K562 (cell line): Measurements from ENCODE around the gene SCN4A. TPM values are rescaled to one million over a fixed set of nuclear protein-coding genes. Genes with fewer than 3 reads are reported as not detected.

Source experiments
- ATAC-seq: fragments of 200-7000 bp; cut with Tn5 transposase; 3 replicates; pipeline ENCODE4 v1.9.1; 2020; ENCODE audit warnings: moderate library complexity
- BruUV-seq: library from RNA; stranded (reverse); fragments of 400-500 nt; replicated peaks from 2 replicates; lab custom pipeline; 2021; lab: Mats Ljungman, UMichigan
- CTCF ChIA-PET: fragments of 300-600 bp; formaldehyde crosslinking; extraction: SDS; loops from one replicate; lab custom pipeline; 2021; ENCODE audit warnings: low intra/inter-chr PET ratio; lab: Yijun Ruan, JAX
- POLR2A ChIA-PET: fragments of 300-600, 350-650 bp; sonication (Branson Sonifier 250); formaldehyde crosslinking; extraction: SDS; loops from one replicate; lab custom pipeline; 2021; ENCODE audit warnings: antibody characterized with exemption, inconsistent platforms; lab: Yijun Ruan, JAX
- DNase-seq, 4 experiments: peaks; one replicate each; pipeline versions ENCODE4 v3.0.0 to v3.0.0-alpha.2; 2011 to 2018; ENCODE audit warnings: low spot score in 3 of 4, mixed read lengths in 3 of 4; ENCODE audit errors: extremely low read depth in 1 of 4
- FAIRE-seq: peaks from 2 replicates; lab custom pipeline; 2011; peaks lifted over from hg19 to GRCh38; lab: Jason Lieb, UNC
- H2AFZ ChIP-seq: 2 replicates; pipeline ENCODE4 v1.6.0; 2011; ENCODE audit warnings: low read depth, low read length, control low read depth, inconsistent platforms
- H3K27ac ChIP-seq: fragments of 200-600 bp; 3 replicates; pipeline ENCODE4 v1.8.0; 2011; ENCODE audit warnings: low read depth, mild to moderate bottlenecking, control low read depth, inconsistent platforms, low read length, moderate library complexity, mixed read lengths; ENCODE audit errors: extremely low read depth
- H3K27me3 ChIP-seq, 2 experiments: fragments of 300-600 bp in 1 of 2; 2 replicates in 1 of 2; 3 replicates in 1 of 2; pipeline versions ENCODE4 v1.6.0 to v1.8.0; 2011; ENCODE audit warnings: inconsistent platforms in 2 of 2, low read length in 2 of 2, mild to moderate bottlenecking in 1 of 2, mixed read lengths in 1 of 2, moderate library complexity in 1 of 2; ENCODE audit not compliant: control insufficient read depth in 2 of 2, insufficient read depth in 2 of 2
- H3K36me3 ChIP-seq: fragments of 300-600 bp; 3 replicates; pipeline ENCODE4 v1.8.0; 2011; ENCODE audit warnings: mild to moderate bottlenecking, low read length, inconsistent platforms; ENCODE audit not compliant: control insufficient read depth, insufficient read depth
- H3K4me1 ChIP-seq, 2 experiments: fragments of 200-600 bp in 1 of 2; replicated peaks in 1 of 2; 2 replicates in 1 of 2; 3 replicates in 1 of 2; pipeline versions ENCODE4 v1.5.1 to v1.8.0; 2011; ENCODE audit warnings: inconsistent platforms in 2 of 2, low read length in 2 of 2, mild to moderate bottlenecking in 1 of 2, mixed read lengths in 1 of 2, moderate library complexity in 1 of 2; ENCODE audit not compliant: control insufficient read depth in 2 of 2, insufficient read depth in 2 of 2
- H3K4me2 ChIP-seq: 2 replicates; pipeline ENCODE4 v1.6.1; 2011; ENCODE audit warnings: low read length, control low read depth, inconsistent platforms, mixed read lengths; ENCODE audit not compliant: insufficient read depth
- H3K4me3 ChIP-seq: fragments of 200-600 bp; sonication (generic), shearing (Covaris generic); 2 replicates; pipeline ENCODE4 v1.5.1; 2016; ENCODE audit warnings: control low read depth, inconsistent platforms
- H3K79me2 ChIP-seq: fragments of 200-600 bp; 3 replicates; pipeline ENCODE4 v1.8.0; 2011; ENCODE audit warnings: low read length, inconsistent platforms; ENCODE audit not compliant: control insufficient read depth, insufficient read depth
- H3K9ac ChIP-seq, 2 experiments: 2 replicates each; pipeline versions ENCODE4 v1.6.0 to v1.6.1; 2011; ENCODE audit warnings: low read depth in 2 of 2, low read length in 2 of 2, control low read depth in 1 of 2, inconsistent platforms in 1 of 2, mild to moderate bottlenecking in 1 of 2, mixed read lengths in 1 of 2; ENCODE audit not compliant: insufficient read depth in 1 of 2
- H3K9me1 ChIP-seq: one replicate; pipeline ENCODE4 v1.6.0; 2011; ENCODE audit warnings: inconsistent platforms, mild to moderate bottlenecking, low read length, moderate library complexity; ENCODE audit not compliant: control insufficient read depth, insufficient read depth
- H3K9me3 ChIP-seq: replicated peaks from 2 replicates; pipeline ENCODE4 v1.5.1; 2011; ENCODE audit warnings: low read depth, low read length, inconsistent platforms; ENCODE audit not compliant: control insufficient read depth, insufficient read depth
- H4K20me1 ChIP-seq: replicated peaks from 2 replicates; pipeline ENCODE4 v1.6.1; 2011; ENCODE audit warnings: low read length, inconsistent platforms, mixed read lengths; ENCODE audit not compliant: control insufficient read depth, insufficient read depth
- NCOA1 ChIP-seq: fragments of 450-650 bp; IDR thresholded peaks from 2 replicates; pipeline ENCODE4 v1.6.1; 2016; ENCODE audit warnings: low read depth
- POLR2G ChIP-seq: fragments of 200-400 bp; formaldehyde crosslinking; IDR thresholded peaks from 2 replicates; pipeline ENCODE4 v1.6.1; 2017; ENCODE audit warnings: low read depth, mild to moderate bottlenecking, antibody characterized with exemption, low read length, moderate library complexity
- ZNF561 ChIP-seq: fragments of 450-650 bp; formaldehyde crosslinking; conservative IDR thresholded peaks from 2 replicates; pipeline ENCODE4 v1.4.0; 2020; ENCODE audit warnings: mild to moderate bottlenecking, moderate library complexity
- WGBS: fragments of 100-300 bp; shearing (Covaris generic); methylation state at CpG from one replicate; pipeline ENCODE4 v1.1.6; 2016; ENCODE audit warnings: low coverage, mixed read lengths; ENCODE audit not compliant: insufficient coverage; ENCODE audit errors: missing lambda C conversion rate; 5-methylcytosine and 5-hydroxymethylcytosine counted together
- in situ Hi-C: fragments of 300-500 bp; cut with MboI; formaldehyde crosslinking; loops from 4 replicates; pipeline ENCODE4 v1.15.0; 2018; ENCODE audit warnings: inconsistent platforms, mixed read lengths
- intact Hi-C: fragments of 100-400 bp; cut with micrococcal nuclease; formaldehyde crosslinking; loops from 2 replicates; pipeline ENCODE4 v1.14.2; 2022
- polyA plus RNA-seq, 8 experiments: library from polyadenylated mRNA; depleted of rRNA in 4 of 8; stranded (reverse) in 5 of 8; unstranded in 3 of 8; fragments of >200 nt; fragmentation: Nextera tagmentation in 2 of 8; fragmentation: Illumina TruSeq in 1 of 8; extraction: Ambion mirVana in 2 of 8; extraction: Trizol in 1 of 8; gene quantifications; 2 replicates each; pipeline versions ENCODE4 v1.2.1 to v1.2.3, GENCODE V29; 2011 to 2014; ENCODE audit warnings: inconsistent platforms in 1 of 8, missing spikeins in 1 of 8
- total RNA-seq, 7 experiments: library from RNA; depleted of rRNA in 6 of 7; stranded (reverse); fragments of >200 nt in 6 of 7; fragmentation: Illumina TruSeq in 2 of 7; extraction: Trizol in 2 of 7; gene quantifications; 2 replicates each; pipeline versions ENCODE4 v1.2.1 to v1.2.3, GENCODE V29; 2011 to 2021; ENCODE audit warnings: low replicate concordance in 1 of 7
- TF ChIP-seq, protein P1 (sequence below): sonication (generic); formaldehyde crosslinking; IDR thresholded peaks from 2 replicates; pipeline ENCODE4 v1.8.0; 2022; ENCODE audit warnings: mild to moderate bottlenecking, missing genetic modification reagents, borderline replicate concordance
- TF ChIP-seq, protein P2 (sequence below), 3 experiments: IDR thresholded peaks in 2 of 3; conservative IDR thresholded peaks in 1 of 3; 2 replicates each; pipeline ENCODE4 v1.5.1; 2011 to 2012; ENCODE audit warnings: low read length in 3 of 3, mild to moderate bottlenecking in 3 of 3, control low read depth in 2 of 3, improper control_type of control experiment in 1 of 3, inconsistent platforms in 1 of 3, low read depth in 1 of 3, mixed read lengths in 1 of 3, moderate library complexity in 1 of 3; ENCODE audit not compliant: insufficient read depth in 2 of 3
- TF ChIP-seq, protein P3 (sequence below): fragments of 250-450 bp; sonication (Bioruptor Pico); IDR thresholded peaks from 2 replicates; pipeline ENCODE4 v1.4.0; 2020; ENCODE audit warnings: borderline replicate concordance

The SCN4A gene
- total and polyA plus RNA-seq, 9 of the 15 experiments (the other 6 are each of a cell fraction or from before 2014, with no cell fraction given) = 0.29 to 2.6 (median 1.4) TPM

DNA sequence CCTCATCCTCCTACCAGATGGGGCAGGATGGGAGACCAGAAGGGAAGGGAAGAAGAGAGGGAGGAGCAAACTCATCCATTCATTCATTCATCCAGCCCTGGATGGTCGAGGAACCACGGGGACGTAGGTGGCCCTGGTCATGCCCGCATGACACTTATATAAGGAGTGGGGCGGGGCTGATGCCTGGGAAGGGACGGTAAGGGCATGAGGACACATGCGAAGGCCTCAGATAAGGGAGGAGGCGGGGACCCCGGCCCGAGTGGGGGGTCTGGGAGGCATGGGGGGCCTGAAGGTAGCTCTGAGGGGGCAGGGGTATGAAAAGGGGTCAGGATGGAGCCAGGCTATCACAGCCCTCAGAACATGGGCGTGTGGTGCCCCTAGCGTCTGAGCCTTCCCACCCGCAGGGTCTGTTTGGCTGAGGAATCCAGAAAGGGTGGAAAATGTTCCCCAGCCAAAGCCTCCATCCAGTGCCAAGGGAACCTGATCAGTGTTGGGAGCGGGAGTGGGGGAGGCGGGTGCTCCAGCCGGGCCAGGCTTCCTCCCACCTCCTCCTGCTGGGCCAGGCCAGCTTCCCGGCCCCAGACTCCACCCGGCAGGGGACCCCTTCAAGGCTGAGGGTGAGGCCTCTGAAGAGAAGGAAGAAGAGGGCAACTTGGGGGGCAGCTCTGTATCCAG lies 23.0 kb downstream of the SCN4A start:
- 6% methylated on average over 14 of the region's 18 CpGs for WGBS
- H3K9me1 ChIP-seq = no peaks in the 10 kb centered on the region
- no peak overlapping the region for H3K4me3 ChIP-seq
- in situ Hi-C loops = no loop called here
- ATAC-seq (no peak), DNase-seq (no peak), FAIRE-seq (no peak)
- no TSS peak for BruUV-seq
- intact Hi-C loops = loop anchor here (5.0 to 10.0 kb wide), 2 partner anchors 43 to 75 kb away; partner anchors contain the start of gene ICAM2
- no peaks in the 10 kb centered on the region for H3K36me3 ChIP-seq
- H3K9me3 ChIP-seq = no peaks in the 10 kb centered on the region
- TF ChIP-seq ZNF561 (CRISPR knock-in tag) (no peak), NCOA1 (no peak), POLR2G (peak; percentile 27; the same call in 1 of the 2 replicates)
- TF ChIP-seq, protein P1, sequence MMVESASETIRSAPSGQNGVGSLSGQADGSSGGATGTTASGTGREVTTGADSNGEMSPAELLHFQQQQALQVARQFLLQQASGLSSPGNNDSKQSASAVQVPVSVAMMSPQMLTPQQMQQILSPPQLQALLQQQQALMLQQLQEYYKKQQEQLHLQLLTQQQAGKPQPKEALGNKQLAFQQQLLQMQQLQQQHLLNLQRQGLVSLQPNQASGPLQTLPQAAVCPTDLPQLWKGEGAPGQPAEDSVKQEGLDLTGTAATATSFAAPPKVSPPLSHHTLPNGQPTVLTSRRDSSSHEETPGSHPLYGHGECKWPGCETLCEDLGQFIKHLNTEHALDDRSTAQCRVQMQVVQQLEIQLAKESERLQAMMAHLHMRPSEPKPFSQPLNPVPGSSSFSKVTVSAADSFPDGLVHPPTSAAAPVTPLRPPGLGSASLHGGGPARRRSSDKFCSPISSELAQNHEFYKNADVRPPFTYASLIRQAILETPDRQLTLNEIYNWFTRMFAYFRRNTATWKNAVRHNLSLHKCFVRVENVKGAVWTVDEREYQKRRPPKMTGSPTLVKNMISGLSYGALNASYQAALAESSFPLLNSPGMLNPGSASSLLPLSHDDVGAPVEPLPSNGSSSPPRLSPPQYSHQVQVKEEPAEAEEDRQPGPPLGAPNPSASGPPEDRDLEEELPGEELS (CRISPR knock-in tag) = no peak
- TF ChIP-seq, protein P2, sequence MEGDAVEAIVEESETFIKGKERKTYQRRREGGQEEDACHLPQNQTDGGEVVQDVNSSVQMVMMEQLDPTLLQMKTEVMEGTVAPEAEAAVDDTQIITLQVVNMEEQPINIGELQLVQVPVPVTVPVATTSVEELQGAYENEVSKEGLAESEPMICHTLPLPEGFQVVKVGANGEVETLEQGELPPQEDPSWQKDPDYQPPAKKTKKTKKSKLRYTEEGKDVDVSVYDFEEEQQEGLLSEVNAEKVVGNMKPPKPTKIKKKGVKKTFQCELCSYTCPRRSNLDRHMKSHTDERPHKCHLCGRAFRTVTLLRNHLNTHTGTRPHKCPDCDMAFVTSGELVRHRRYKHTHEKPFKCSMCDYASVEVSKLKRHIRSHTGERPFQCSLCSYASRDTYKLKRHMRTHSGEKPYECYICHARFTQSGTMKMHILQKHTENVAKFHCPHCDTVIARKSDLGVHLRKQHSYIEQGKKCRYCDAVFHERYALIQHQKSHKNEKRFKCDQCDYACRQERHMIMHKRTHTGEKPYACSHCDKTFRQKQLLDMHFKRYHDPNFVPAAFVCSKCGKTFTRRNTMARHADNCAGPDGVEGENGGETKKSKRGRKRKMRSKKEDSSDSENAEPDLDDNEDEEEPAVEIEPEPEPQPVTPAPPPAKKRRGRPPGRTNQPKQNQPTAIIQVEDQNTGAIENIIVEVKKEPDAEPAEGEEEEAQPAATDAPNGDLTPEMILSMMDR (IDR thresholded peaks at IDR 0.05 in 2 of 3, conservative IDR thresholded peaks at IDR 0.05 in 1 of 3; ENCODE audit: insufficient read depth in 2 of 3, low read depth in 1 of 3, low read length in 3 of 3) = 0 out of 6 replicates have a peak, but pooled peaks of 1 of the 3 experiments have one; percentile 15
- TF ChIP-seq, protein P3, sequence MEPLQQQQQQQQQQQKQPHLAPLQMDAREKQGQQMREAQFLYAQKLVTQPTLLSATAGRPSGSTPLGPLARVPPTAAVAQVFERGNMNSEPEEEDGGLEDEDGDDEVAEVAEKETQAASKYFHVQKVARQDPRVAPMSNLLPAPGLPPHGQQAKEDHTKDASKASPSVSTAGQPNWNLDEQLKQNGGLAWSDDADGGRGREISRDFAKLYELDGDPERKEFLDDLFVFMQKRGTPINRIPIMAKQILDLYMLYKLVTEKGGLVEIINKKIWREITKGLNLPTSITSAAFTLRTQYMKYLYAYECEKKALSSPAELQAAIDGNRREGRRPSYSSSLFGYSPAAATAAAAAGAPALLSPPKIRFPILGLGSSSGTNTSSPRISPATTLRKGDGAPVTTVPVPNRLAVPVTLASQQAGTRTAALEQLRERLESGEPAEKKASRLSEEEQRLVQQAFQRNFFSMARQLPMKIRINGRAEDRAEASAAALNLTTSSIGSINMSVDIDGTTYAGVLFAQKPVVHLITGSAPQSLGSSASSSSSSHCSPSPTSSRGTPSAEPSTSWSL (CRISPR knock-in tag) = no peak
- peaks cover 8% of the 10 kb centered on the region; the same call in 1 of the 2 replicates for H4K20me1 ChIP-seq
- H3K79me2 ChIP-seq = no peaks in the 10 kb centered on the region
- peaks cover 3 to 22% of the 10 kb centered on the region in 2 experiments; a peak in 2 of 5 replicates for H3K4me1 ChIP-seq
- ChIA-PET POLR2A (no interaction called here), CTCF (no interaction called here)
- H3K9ac ChIP-seq = no peak overlapping the region
- H2AFZ ChIP-seq = no peak overlapping the region
- no peak overlapping the region for H3K27ac ChIP-seq
- H3K4me2 ChIP-seq = no peak overlapping the region
- peaks cover 16 to 55% of the 10 kb centered on the region in 2 experiments; a peak in 4 of 5 replicates for H3K27me3 ChIP-seq
